IMR-90 (cell line): ENCODE data around the gene VWDE.

Experiments
- BHLHE40 ChIP-seq: fragments of 150-350 bp; IDR thresholded peaks from 2 replicates; pipeline ENCODE4 v1.6.1; 2016; ENCODE audit warnings: mild to moderate bottlenecking, low read depth, low read length
- CEBPB ChIP-seq: IDR thresholded peaks from 2 replicates; pipeline ENCODE4 v1.6.1; 2012; ENCODE audit warnings: low read depth, low read length, improper control_type of control experiment
- FOS ChIP-seq: fragments of 150-350 bp; IDR thresholded peaks from 2 replicates; pipeline ENCODE4 v1.6.1; 2016; ENCODE audit warnings: low read depth, low read length
- MAFK ChIP-seq: IDR thresholded peaks from 2 replicates; pipeline ENCODE4 v1.6.1; 2012; ENCODE audit warnings: low read depth, low read length, improper control_type of control experiment
- MXI1 ChIP-seq: IDR thresholded peaks from 2 replicates; pipeline ENCODE4 v1.6.1; 2012; ENCODE audit warnings: low read depth, mild to moderate bottlenecking, low read length, moderate library complexity, borderline replicate concordance
- POLR2A ChIP-seq: IDR thresholded peaks from 2 replicates; pipeline ENCODE4 v1.6.1; 2012; ENCODE audit warnings: mild to moderate bottlenecking, low read depth, low read length
- RAD21 ChIP-seq: IDR thresholded peaks from 2 replicates; pipeline ENCODE4 v1.6.1; 2012; ENCODE audit warnings: low read length, improper control_type of control experiment
- RCOR1 ChIP-seq: IDR thresholded peaks from 2 replicates; pipeline ENCODE4 v1.6.1; 2012; ENCODE audit warnings: mild to moderate bottlenecking, low read length, improper control_type of control experiment; ENCODE audit not compliant: insufficient replicate concordance
- RFX5 ChIP-seq: IDR thresholded peaks from 2 replicates; pipeline ENCODE4 v1.8.0; 2012; ENCODE audit warnings: low read depth, mild to moderate bottlenecking, low read length, moderate library complexity
- SMC3 ChIP-seq: fragments of 150-350 bp; IDR thresholded peaks from 2 replicates; pipeline ENCODE4 v1.6.1; 2016; ENCODE audit warnings: low read depth, mild to moderate bottlenecking, antibody characterized with exemption, low read length, moderate library complexity
- TF ChIP-seq, protein P1 (sequence below): conservative IDR thresholded peaks from 2 replicates; pipeline ENCODE4 v1.5.1; 2012; ENCODE audit warnings: mild to moderate bottlenecking, low read depth, low read length, improper control_type of control experiment
- TF ChIP-seq, protein P2 (sequence below): fragments of 150-350 bp; IDR thresholded peaks from 2 replicates; pipeline ENCODE4 v1.6.1; 2016; ENCODE audit warnings: low read depth, mild to moderate bottlenecking, low read length, moderate library complexity, borderline replicate concordance
- TF ChIP-seq, protein P3 (sequence below): fragments of 150-350 bp; IDR thresholded peaks from 2 replicates; pipeline ENCODE4 v1.6.1; 2017; ENCODE audit warnings: mild to moderate bottlenecking, antibody characterized with exemption, low read length, low read depth

DNA sequence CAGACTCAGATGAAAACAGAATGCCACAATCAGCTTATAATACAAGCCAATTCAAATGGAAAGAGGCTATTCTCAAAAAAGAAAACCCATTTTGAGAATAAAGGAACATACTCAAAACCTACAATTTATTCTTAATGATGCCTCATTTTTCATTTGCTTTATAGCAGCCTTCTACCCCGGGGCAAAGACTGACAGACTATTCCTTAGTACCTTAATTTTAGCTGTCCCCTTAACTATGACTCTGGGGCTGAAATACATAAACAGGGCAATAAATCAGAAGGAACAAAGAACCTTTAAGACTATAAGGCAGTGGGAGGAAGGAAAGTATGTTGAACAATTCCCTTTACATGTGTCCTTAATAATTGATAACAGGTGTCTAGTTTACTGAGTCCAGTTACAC is 115.8 kb downstream of the VWDE start:
- TF ChIP-seq, protein P1, sequence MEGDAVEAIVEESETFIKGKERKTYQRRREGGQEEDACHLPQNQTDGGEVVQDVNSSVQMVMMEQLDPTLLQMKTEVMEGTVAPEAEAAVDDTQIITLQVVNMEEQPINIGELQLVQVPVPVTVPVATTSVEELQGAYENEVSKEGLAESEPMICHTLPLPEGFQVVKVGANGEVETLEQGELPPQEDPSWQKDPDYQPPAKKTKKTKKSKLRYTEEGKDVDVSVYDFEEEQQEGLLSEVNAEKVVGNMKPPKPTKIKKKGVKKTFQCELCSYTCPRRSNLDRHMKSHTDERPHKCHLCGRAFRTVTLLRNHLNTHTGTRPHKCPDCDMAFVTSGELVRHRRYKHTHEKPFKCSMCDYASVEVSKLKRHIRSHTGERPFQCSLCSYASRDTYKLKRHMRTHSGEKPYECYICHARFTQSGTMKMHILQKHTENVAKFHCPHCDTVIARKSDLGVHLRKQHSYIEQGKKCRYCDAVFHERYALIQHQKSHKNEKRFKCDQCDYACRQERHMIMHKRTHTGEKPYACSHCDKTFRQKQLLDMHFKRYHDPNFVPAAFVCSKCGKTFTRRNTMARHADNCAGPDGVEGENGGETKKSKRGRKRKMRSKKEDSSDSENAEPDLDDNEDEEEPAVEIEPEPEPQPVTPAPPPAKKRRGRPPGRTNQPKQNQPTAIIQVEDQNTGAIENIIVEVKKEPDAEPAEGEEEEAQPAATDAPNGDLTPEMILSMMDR = no peak
- no peak for TF ChIP-seq POLR2A
- no peak for TF ChIP-seq RAD21
- no peak for TF ChIP-seq RCOR1
- TF ChIP-seq MAFK = no peak
- TF ChIP-seq, protein P2, sequence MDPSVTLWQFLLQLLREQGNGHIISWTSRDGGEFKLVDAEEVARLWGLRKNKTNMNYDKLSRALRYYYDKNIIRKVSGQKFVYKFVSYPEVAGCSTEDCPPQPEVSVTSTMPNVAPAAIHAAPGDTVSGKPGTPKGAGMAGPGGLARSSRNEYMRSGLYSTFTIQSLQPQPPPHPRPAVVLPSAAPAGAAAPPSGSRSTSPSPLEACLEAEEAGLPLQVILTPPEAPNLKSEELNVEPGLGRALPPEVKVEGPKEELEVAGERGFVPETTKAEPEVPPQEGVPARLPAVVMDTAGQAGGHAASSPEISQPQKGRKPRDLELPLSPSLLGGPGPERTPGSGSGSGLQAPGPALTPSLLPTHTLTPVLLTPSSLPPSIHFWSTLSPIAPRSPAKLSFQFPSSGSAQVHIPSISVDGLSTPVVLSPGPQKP = no peak
- TF ChIP-seq BHLHE40 = no peak
- TF ChIP-seq, protein P3, sequence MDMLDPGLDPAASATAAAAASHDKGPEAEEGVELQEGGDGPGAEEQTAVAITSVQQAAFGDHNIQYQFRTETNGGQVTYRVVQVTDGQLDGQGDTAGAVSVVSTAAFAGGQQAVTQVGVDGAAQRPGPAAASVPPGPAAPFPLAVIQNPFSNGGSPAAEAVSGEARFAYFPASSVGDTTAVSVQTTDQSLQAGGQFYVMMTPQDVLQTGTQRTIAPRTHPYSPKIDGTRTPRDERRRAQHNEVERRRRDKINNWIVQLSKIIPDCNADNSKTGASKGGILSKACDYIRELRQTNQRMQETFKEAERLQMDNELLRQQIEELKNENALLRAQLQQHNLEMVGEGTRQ = no peak
- no peak for TF ChIP-seq CEBPB
- no peak for TF ChIP-seq RFX5
- no peak for TF ChIP-seq SMC3
- no peak for TF ChIP-seq FOS
- TF ChIP-seq MXI1 = no peak
